IPS DF 19.7 (cell line): ENCODE data around the gene EGLN1.

Experiments used
- DNase-seq: peaks from one replicate; pipeline ENCODE4 v3.0.0-alpha.2; 2013; ENCODE audit warnings: low read depth, low spot score

Gene EGLN1

GRCh38 chr1:231397886-231398671 lies 24.0 kb downstream of the EGLN1 start:
- no peak for DNase-seq

GRCh38 chr1:231396643-231397042 lies 25.4 kb downstream of the EGLN1 start:
- no peak for DNase-seq

GRCh38 chr1:231395998-231396390 lies 26.1 kb downstream of the EGLN1 start:
- DNase-seq, result no peak

DNA sequence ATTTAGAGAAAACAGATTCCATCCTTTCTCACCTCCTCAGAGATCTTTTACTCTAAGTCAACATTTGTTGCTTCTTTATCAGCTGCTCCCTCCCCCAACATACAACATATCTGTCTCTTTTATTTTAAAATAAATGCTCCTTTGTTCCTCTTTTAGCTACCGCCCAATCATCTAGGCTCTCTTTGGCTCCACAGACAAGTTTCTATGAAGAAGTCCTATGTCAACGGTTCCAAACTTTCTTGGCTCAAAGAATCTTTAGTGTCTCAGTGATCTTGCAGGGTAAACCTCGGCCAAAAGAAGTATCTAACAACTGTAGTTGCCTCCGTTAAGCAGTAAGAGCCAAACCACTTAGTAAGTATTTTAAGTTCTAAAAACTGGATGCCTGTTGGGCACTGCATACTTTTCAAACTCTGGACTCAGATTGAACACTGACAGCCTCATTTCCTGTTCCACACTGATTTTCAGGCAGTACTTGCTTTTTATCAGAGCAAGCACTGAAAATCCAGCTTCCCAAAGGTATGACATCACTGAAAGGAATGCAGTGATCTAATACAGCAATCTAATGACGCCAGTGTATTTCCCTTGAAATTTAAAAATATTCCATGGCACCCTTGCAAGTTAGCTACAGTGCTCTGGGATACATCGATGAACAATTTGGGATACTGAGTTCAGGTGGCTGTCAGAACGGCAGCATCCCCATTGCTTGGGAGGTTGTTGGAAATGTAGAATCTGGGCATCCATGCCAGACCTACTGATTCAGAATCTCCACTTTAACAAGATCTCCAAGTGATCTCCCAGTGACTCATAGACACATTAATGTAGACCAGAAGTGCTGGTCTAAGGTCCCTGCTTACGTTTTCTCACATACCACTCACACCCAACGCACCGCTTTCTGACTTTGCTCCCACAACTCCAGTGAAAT lies 26.8 kb downstream of the EGLN1 start:
- DNase-seq, result no peak

- no peak for DNase-seq
These were observed 28.4 kb downstream of the EGLN1 start for GRCh38 chr1:231393668-231394067.

GRCh38 chr1:231392389-231393131 lies 29.5 kb downstream of the EGLN1 start:
- no peak for DNase-seq

DNA sequence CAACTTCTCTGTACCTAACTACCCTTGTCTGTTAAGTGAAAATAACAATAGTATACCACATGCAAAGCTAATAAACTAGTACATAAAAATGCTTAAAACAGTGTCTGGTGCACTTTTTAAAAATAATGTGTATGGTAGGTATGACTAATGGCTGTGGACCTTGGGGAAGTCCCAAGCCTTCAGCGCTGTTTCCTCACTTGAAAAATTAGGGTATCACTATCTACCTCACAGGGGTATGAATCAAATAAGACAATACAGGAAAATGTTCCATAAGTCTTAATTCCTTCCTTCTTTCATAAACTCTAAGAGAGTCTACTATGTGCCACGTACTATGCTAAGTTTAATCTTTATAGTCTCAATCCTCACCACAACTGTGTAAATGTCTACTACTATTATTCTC lies 32.0 kb downstream of the EGLN1 start:
- DNase-seq, result no peak

- DNase-seq, result no peak
These were observed 34.1 kb downstream of the EGLN1 start for GRCh38 chr1:231387770-231388669.

GRCh38 chr1:231386466-231386865 lies 35.6 kb downstream of the EGLN1 start:
- DNase-seq, result no peak

GRCh38 chr1:231385416-231385748 lies 36.7 kb downstream of the EGLN1 start:
- DNase-seq, result no peak

GRCh38 chr1:231384696-231385415 lies 37.2 kb downstream of the EGLN1 start:
- DNase-seq, result no peak

GRCh38 chr1:231383159-231383860 lies 38.8 kb downstream of the EGLN1 start:
- DNase-seq, result no peak

DNA sequence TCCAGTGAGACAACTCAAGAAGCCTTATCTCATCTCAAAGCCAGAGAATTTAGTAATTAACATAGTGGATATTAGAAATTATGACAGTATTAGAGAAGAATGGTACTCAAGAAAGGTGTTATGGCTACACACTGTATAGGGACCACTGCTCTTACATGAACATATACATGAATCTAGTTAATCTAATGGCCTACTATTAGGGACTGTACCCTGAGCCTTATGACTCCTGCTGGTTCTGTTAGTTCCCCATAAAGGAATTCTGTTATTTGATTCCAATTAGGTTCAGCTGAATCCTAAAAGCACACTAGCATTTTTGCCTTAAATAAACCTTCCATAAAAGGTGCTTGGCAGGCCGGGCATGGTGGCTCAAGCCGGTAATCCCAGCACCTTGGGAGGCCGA lies 39.7 kb downstream of the EGLN1 start:
- no peak for DNase-seq

- no peak for DNase-seq
These were observed 40.4 kb downstream of the EGLN1 start for GRCh38 chr1:231381729-231382128.

- no peak for DNase-seq
These were observed 45.1 kb downstream of the EGLN1 start for GRCh38 chr1:231376875-231377549.

DNA sequence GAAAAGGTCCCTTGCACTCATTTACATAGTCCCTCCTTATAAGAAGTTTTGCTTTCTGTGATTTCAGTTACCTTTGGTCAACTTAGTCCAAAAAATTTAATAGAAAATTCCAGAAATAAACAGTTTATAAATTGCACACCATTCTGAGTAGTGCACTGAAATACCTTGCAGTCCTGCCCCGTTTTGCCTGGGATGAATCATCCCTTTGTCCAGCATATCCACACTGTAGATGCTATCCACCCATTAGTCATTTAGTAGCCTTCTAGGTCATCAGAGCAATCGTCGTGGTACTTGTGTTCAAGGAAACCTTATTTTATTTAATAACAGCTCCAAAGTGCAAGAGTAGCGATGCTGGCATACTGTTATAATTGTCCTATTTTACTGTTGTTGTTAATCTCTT lies 46.0 kb downstream of the EGLN1 start:
- no peak for DNase-seq

DNA sequence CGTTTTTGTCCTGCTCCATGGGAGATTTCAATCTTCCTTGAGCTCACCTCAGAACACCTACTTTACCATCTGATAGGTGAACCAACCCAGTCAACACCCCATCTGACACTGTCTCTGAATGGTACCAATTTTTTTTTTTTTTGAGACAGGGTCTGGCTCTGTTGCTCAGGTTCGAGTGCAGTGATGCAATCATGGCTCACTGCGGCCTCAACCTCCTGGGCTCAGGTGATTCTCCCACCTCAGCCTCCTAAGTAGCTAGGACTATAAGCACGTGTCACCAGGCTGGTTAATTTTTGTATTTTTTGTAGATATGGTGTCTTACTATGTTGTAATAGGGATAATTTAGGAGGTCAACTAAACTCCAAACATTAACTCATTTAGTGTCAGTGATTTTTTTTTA lies 47.7 kb downstream of the EGLN1 start:
- DNase-seq, result no peak

GRCh38 chr1:231372501-231372900 lies 49.6 kb downstream of the EGLN1 start:
- DNase-seq, result no peak

DNA sequence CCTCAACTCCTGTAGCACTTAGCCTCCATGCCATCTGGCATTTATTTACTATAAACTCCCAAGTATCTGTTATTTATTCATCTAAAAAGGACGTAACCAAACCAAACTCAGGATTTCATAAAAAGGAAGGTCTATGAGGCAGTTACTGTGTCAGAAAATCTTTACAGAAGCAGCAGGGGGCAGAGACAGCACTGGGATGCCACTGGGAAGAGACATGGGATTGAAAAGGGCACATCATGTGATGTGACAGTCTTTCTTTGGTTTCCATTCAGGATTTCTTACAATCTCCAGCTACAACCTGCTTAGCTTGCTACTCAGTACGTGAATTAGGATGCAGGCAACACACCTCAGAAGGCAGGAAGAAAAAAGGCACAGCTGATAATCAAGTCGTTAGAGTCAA lies 52.8 kb downstream of the EGLN1 start:
- DNase-seq, result no peak
